Epithelial cell of proximal tubule (primary cell): ENCODE data around the gene TBCD. TPM values are rescaled to one million over a fixed set of nuclear protein-coding genes. Genes with fewer than 3 reads are reported as not detected.

Experiments used
- DNase-seq: peaks from one replicate; pipeline ENCODE4 v3.0.0-alpha.2; 2011; ENCODE audit warnings: low read depth
- H3K4me3 ChIP-seq: 2 replicates; pipeline ENCODE4 v1.5.1; 2011; ENCODE audit warnings: low read depth, mild to moderate bottlenecking, low read length
- total RNA-seq: library from RNA; depleted of rRNA; stranded (reverse); fragments of >200 nt; gene quantifications from 2 replicates; pipeline ENCODE4 v1.2.3, GENCODE V29; 2015
- TF ChIP-seq, protein P1 (sequence below): conservative IDR thresholded peaks from 2 replicates; pipeline ENCODE4 v1.5.1; 2012; ENCODE audit warnings: low read depth, mild to moderate bottlenecking, low read length

Gene TBCD
- total RNA-seq, 1 donor from 2014 or later = 46.6 TPM

- H3K4me3 ChIP-seq = no peak overlapping the region
- DNase-seq = no peak
- TF ChIP-seq, protein P1, sequence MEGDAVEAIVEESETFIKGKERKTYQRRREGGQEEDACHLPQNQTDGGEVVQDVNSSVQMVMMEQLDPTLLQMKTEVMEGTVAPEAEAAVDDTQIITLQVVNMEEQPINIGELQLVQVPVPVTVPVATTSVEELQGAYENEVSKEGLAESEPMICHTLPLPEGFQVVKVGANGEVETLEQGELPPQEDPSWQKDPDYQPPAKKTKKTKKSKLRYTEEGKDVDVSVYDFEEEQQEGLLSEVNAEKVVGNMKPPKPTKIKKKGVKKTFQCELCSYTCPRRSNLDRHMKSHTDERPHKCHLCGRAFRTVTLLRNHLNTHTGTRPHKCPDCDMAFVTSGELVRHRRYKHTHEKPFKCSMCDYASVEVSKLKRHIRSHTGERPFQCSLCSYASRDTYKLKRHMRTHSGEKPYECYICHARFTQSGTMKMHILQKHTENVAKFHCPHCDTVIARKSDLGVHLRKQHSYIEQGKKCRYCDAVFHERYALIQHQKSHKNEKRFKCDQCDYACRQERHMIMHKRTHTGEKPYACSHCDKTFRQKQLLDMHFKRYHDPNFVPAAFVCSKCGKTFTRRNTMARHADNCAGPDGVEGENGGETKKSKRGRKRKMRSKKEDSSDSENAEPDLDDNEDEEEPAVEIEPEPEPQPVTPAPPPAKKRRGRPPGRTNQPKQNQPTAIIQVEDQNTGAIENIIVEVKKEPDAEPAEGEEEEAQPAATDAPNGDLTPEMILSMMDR = no peak
Measured at GRCh38 chr17:82720204-82720603, 31.7 kb upstream of the TBCD start.

GRCh38 chr17:82722341-82723013 is 29.4 kb upstream of the TBCD start:
- TF ChIP-seq, protein P1 = no peak
- no peak overlapping the region for H3K4me3 ChIP-seq
- no peak for DNase-seq

- H3K4me3 ChIP-seq = no peak overlapping the region
- no peak for DNase-seq
- TF ChIP-seq, protein P1 = no peak
Measured at GRCh38 chr17:82723169-82723807, 28.6 kb upstream of the TBCD start.

DNA sequence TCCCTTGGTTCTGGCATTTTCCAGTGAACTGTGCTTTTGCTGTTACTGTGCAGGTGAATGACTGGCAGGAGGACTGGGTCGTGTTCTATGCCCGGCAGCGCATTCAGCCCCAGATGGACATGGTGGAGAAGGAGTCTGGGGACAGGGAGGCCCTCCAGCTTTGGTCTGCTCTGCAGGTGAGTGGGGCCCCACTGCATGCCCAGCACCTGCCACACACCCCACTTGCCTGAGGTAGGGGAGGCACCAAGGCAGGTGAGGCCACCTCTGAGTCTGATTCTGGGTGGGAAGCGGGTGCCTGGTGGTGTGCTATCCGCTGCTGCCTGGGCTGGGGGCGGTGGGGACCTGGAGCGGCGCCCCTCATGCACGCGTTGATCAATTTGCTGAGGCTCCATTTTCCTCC is 25.4 kb upstream of the TBCD start:
- TF ChIP-seq, protein P1 = no peak
- no peak for DNase-seq

GRCh38 chr17:82729479-82730260 is 22.2 kb upstream of the TBCD start:
- TF ChIP-seq, protein P1 = no peak
- no peak overlapping the region for H3K4me3 ChIP-seq
- DNase-seq = no peak

More for the DNA sequence above, 25.4 kb upstream of the TBCD start:
- no peak overlapping the region for H3K4me3 ChIP-seq

DNA sequence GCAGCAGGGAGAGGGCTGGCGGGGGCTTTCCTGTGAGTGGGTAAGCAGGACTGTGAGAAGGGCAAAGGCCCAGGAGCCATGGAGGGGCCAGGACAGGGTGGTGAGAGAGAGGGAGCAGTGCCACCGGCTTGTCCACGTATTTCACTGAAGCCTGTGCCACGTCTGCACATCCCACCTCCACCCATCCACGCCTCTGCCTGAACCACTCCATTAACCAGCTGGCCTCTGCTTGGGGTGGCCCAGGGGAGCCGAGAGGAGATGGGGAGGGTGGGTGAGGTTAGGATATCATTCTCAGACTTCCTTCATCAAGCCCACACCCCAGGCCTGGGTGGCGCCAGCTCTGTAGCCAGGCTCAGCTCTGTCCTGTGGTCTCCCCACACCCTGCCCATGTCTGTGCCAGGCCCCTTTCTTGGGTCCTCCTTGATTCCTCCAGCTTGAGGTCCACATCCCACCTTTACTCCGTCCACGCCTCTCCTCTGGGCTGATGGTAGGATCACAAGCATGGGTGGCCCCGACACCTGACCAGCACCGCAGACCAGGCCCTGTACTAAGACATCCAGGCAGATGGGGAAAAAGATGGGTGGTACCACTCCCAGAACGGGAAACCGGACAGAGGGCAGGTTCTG is 19.6 kb upstream of the TBCD start:
- TF ChIP-seq, protein P1 = no peak
- no peak overlapping the region for H3K4me3 ChIP-seq
- DNase-seq = no peak
